ENCODE measurements around the gene HOMER1.

Gene HOMER1

GRCh38 chr5:79349881-79350280, 164.1 kb downstream of the HOMER1 start:
- peaks cover 17% of the 10 kb centered on the region; the same call in 1 of the 2 replicates for H3K9me3 ChIP-seq
- TF ChIP-seq Cebpa-rat (IDR thresholded peaks at IDR 0.05): no peak
- no peaks in the 10 kb centered on the region for H3K27me3 ChIP-seq
- H3K36me3 ChIP-seq: no peaks in the 10 kb centered on the region
- no peaks in the 10 kb centered on the region for H4K20me1 ChIP-seq
- no peak overlapping the region for H3K27ac ChIP-seq
- H3K9ac ChIP-seq: no peak overlapping the region
- H3K4me3 ChIP-seq: no peak overlapping the region
- no peaks in the 10 kb centered on the region for H3K4me1 ChIP-seq
- H3K4me2 ChIP-seq: no peak overlapping the region

DNA sequence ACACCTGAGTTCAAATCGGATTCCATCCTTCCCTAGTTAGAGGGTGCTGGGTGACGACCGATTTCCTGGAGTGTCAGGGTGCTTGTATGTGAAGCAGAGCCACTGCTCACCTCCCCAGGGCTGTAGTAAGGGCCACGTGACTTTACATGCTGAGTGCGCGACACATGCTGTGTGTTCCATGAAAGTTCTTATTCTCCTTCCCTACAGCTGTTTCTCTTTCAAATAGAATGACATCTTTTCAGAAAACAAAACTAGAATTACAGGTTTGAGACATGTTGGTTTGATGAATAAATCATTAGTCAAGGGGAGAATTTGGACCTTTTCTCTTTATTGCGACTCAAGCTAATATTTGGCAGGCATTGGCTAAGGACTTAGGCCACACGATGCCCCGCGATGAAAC, 164.9 kb downstream of the HOMER1 start:
- no peak overlapping the region for H3K27ac ChIP-seq
- H3K9me3 ChIP-seq: peaks cover 17% of the 10 kb centered on the region; the same call in 1 of the 2 replicates
- no peaks in the 10 kb centered on the region for H4K20me1 ChIP-seq
- no peak overlapping the region for H3K4me3 ChIP-seq
- no peaks in the 10 kb centered on the region for H3K36me3 ChIP-seq
- no peak overlapping the region for H3K9ac ChIP-seq
- TF ChIP-seq Cebpa-rat (IDR thresholded peaks at IDR 0.05): no peak
- H3K27me3 ChIP-seq: no peaks in the 10 kb centered on the region
- H3K4me1 ChIP-seq: no peaks in the 10 kb centered on the region
- no peak overlapping the region for H3K4me2 ChIP-seq

DNA sequence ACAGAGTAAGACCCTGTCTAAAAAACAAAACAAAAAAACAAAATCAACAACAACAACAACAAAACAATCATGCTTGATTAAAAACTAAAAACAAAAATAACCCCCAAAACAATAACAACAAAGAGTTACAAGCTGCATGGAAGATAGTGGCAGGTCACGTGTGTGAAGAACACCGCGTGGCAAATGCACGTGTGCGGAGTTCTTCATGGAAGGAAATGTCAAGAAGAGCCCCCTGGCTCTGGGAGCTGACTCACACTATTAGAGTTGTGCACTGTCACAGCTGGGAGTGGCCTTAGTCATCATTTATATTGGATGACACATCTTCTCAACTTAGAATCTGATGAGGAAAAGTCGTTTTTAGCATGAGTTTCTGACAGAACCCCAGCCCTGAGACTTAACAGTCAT, 167.5 kb downstream of the HOMER1 start:
- Histone ChIP-seq H3K4me1 (no peaks in the 10 kb centered on the region), H3K4me2 (no peak overlapping the region), H3K27ac (no peak overlapping the region)

DNA sequence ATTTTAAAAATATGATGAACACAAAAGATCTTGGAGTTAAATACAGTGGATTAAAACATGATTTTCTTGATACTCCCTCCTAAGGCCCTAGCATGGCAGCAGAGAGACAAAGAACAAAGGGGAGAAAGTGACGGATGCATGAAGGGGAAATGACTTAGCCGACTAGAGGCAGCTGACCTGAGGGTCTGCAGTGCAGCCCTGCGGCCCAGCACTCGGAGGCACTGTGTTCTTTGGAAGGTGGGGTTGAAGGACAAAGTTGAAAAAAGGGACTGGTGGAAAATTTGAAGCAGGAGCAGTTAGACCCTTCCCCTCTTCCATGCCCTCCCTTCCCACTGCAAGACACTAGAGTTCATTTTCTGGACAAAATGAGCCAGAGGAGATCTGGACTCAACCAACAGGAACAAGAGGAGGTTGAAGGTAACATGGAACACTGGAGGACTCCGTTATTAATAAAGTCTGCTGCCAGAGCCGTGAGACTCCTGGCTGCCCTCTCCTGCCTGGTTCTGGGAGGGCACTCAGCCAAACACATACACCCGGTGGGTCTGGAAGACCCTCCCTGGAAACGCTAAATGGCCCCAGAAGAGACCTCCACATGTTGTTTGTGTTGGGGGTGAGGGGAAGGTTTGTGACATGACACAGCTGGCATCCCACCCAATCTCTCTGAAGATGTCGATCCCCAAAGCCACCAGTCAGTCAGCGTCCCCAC, 179.9 kb downstream of the HOMER1 start:
- Histone ChIP-seq H3K27ac (no peak overlapping the region), H3K4me1 (no peaks in the 10 kb centered on the region), H3K36me3 (no peaks in the 10 kb centered on the region), H3K4me2 (no peak overlapping the region), H3K9ac (no peak overlapping the region), H3K4me3 (no peak overlapping the region), H4K20me1 (no peaks in the 10 kb centered on the region), H3K27me3 (no peaks in the 10 kb centered on the region), H3K9me3 (no peaks in the 10 kb centered on the region)
- no peak for TF ChIP-seq Cebpa-rat (IDR thresholded peaks at IDR 0.05)

More for the DNA sequence above, 167.5 kb downstream of the HOMER1 start:
- no peaks in the 10 kb centered on the region for H4K20me1 ChIP-seq
- no peak for TF ChIP-seq Cebpa-rat (IDR thresholded peaks at IDR 0.05)
- H3K9ac ChIP-seq: no peak overlapping the region
- H3K27me3 ChIP-seq: no peaks in the 10 kb centered on the region
- no peaks in the 10 kb centered on the region for H3K9me3 ChIP-seq
- no peak overlapping the region for H3K4me3 ChIP-seq
- no peaks in the 10 kb centered on the region for H3K36me3 ChIP-seq

DNA sequence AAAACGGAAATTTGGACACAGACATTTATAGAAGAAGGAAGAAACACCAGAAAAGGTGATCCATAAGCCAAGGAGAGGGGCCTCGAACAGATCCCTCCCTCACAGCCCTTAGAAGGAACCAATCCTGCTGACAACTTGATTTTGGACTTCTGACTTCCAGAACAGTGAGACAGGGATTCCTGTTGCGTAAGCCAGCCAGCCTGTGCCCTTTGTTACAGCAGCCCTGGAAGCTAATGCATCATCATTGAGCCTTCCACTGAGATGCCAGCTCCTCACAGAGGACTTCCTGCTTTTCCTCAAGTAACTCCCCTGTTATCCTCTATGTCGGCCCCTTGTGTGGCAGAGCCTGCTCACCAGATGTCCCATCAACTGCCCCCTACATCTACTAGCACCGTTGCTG, 183.9 kb downstream of the HOMER1 start:
- Histone ChIP-seq H3K4me3 (no peak overlapping the region), H3K27me3 (no peaks in the 10 kb centered on the region), H3K27ac (no peak overlapping the region), H3K4me1 (no peaks in the 10 kb centered on the region), H3K9me3 (no peaks in the 10 kb centered on the region), H3K9ac (no peak overlapping the region), H3K4me2 (no peak overlapping the region), H4K20me1 (no peaks in the 10 kb centered on the region), H3K36me3 (no peaks in the 10 kb centered on the region)
- TF ChIP-seq Cebpa-rat (IDR thresholded peaks at IDR 0.05): no peak

GRCh38 chr5:79329453-79329852, 184.5 kb downstream of the HOMER1 start:
- no peak for TF ChIP-seq Cebpa-rat (IDR thresholded peaks at IDR 0.05)
- no peaks in the 10 kb centered on the region for H4K20me1 ChIP-seq
- no peak overlapping the region for H3K27ac ChIP-seq
- no peaks in the 10 kb centered on the region for H3K4me1 ChIP-seq
- no peak overlapping the region for H3K9ac ChIP-seq
- no peaks in the 10 kb centered on the region for H3K9me3 ChIP-seq
- H3K4me2 ChIP-seq: no peak overlapping the region
- H3K4me3 ChIP-seq: no peak overlapping the region
- H3K27me3 ChIP-seq: no peaks in the 10 kb centered on the region
- no peaks in the 10 kb centered on the region for H3K36me3 ChIP-seq
